ENCODE measurements around the gene KIAA1671.

KIAA1671 gene

GRCh38 chr22:24981066-24981465 is 28.6 kb downstream of the KIAA1671 start:
- no peak for DNase-seq

- no peak for DNase-seq
Observed at GRCh38 chr22:24981656-24982055, 29.1 kb downstream of the KIAA1671 start.

- no peak for DNase-seq
Observed at GRCh38 chr22:24982301-24983056, 30.0 kb downstream of the KIAA1671 start.

- no peak for DNase-seq
Observed at GRCh38 chr22:24983151-24983550, 30.6 kb downstream of the KIAA1671 start.

GRCh38 chr22:24984122-24984521 is 31.6 kb downstream of the KIAA1671 start:
- DNase-seq, result no peak

GRCh38 chr22:24985826-24986214 is 33.3 kb downstream of the KIAA1671 start:
- DNase-seq, result no peak

- DNase-seq, result no peak
Observed at GRCh38 chr22:24986816-24987215, 34.3 kb downstream of the KIAA1671 start.

GRCh38 chr22:24989135-24989534 is 36.6 kb downstream of the KIAA1671 start:
- no peak for DNase-seq

- no peak for DNase-seq
Observed at GRCh38 chr22:24989541-24989951, 37.0 kb downstream of the KIAA1671 start.

- no peak for DNase-seq
Observed at GRCh38 chr22:24990344-24990905, 37.9 kb downstream of the KIAA1671 start.

- no peak for DNase-seq
Observed at GRCh38 chr22:24992946-24993345, 40.4 kb downstream of the KIAA1671 start.

- DNase-seq, result no peak
Observed at GRCh38 chr22:24994070-24994763, 41.7 kb downstream of the KIAA1671 start.

GRCh38 chr22:24995649-24996180 is 43.2 kb downstream of the KIAA1671 start:
- DNase-seq, result no peak

- no peak for DNase-seq
Observed at GRCh38 chr22:24996420-24996952, 44.0 kb downstream of the KIAA1671 start.

GRCh38 chr22:24997023-24997422 is 44.5 kb downstream of the KIAA1671 start:
- DNase-seq, result no peak

GRCh38 chr22:25000686-25001085 is 48.2 kb downstream of the KIAA1671 start:
- no peak for DNase-seq

- DNase-seq, result no peak
Observed at GRCh38 chr22:25002241-25002985, 49.9 kb downstream of the KIAA1671 start.

- DNase-seq, result no peak
Observed at GRCh38 chr22:25006354-25006753, 53.8 kb downstream of the KIAA1671 start.

GRCh38 chr22:25007444-25008106 is 55.1 kb downstream of the KIAA1671 start:
- no peak for DNase-seq

- DNase-seq, result no peak
Observed at GRCh38 chr22:25008666-25009065, 56.1 kb downstream of the KIAA1671 start.

- no peak for DNase-seq
Observed at GRCh38 chr22:25012741-25013143, 60.2 kb downstream of the KIAA1671 start.

GRCh38 chr22:25013607-25014006 is 61.1 kb downstream of the KIAA1671 start:
- no peak for DNase-seq

Data from right kidney (tissue), 1 donor.